Ascending aorta (tissue), 2 donors: Measurements from ENCODE around the gene SMARCD1. TPM values are rescaled to one million over a fixed set of nuclear protein-coding genes. Genes with fewer than 3 reads are reported as not detected.

ENCODE experiments used
- DNase-seq, 2 donors: peaks; one replicate each; pipeline ENCODE4 v3.0.0-alpha.2; 2019; ENCODE audit warnings: low spot score in 2 of 2
- H3K27ac ChIP-seq, 2 donors: fragments of 200-600 bp; sonication (generic); one replicate each; pipeline ENCODE4 v1.5.1; 2016 to 2017; ENCODE audit warnings: mild to moderate bottlenecking in 1 of 2
- H3K27me3 ChIP-seq: fragments of 200-600 bp; sonication (generic); one replicate; pipeline ENCODE4 v1.5.1; 2017
- H3K36me3 ChIP-seq, 2 donors: fragments of 200-600 bp; sonication (generic); one replicate each; pipeline ENCODE4 v1.5.1; 2016
- H3K4me1 ChIP-seq, 2 donors: fragments of 200-600 bp; sonication (generic); one replicate each; pipeline ENCODE4 v1.5.1; 2016 to 2017; ENCODE audit warnings: mild to moderate bottlenecking in 1 of 2
- H3K4me3 ChIP-seq, 2 donors: fragments of 200-600 bp; sonication (generic); one replicate each; pipeline ENCODE4 v1.5.1; 2016 to 2017; ENCODE audit warnings: mild to moderate bottlenecking in 1 of 2
- H3K9me3 ChIP-seq, 2 donors: fragments of 200-600 bp; sonication (generic); one replicate each; pipeline ENCODE4 v1.5.1; 2016
- intact Hi-C: fragments of 100-400 bp; cut with DNase I; formaldehyde crosslinking; loops from one replicate; pipeline ENCODE4 v1.15.1; 2023
- total RNA-seq: library from RNA; depleted of rRNA; stranded (reverse); fragments of >200 nt; gene quantifications from one replicate; pipeline ENCODE4 v1.1.0, GENCODE V29; 2016
- TF ChIP-seq, protein P1 (sequence below), 3 experiments: fragments of 200-600 bp in 2 of 3; fragments of 450-650 bp in 1 of 3; sonication (generic) in 2 of 3; IDR thresholded peaks; one replicate each; pipeline ENCODE4 v1.5.1; 2016 to 2019; ENCODE audit warnings: antibody characterized with exemption in 3 of 3, mild to moderate bottlenecking in 1 of 3, moderate library complexity in 1 of 3

SMARCD1 gene
- total RNA-seq, 1 donor from 2014 or later: 277 TPM

DNA sequence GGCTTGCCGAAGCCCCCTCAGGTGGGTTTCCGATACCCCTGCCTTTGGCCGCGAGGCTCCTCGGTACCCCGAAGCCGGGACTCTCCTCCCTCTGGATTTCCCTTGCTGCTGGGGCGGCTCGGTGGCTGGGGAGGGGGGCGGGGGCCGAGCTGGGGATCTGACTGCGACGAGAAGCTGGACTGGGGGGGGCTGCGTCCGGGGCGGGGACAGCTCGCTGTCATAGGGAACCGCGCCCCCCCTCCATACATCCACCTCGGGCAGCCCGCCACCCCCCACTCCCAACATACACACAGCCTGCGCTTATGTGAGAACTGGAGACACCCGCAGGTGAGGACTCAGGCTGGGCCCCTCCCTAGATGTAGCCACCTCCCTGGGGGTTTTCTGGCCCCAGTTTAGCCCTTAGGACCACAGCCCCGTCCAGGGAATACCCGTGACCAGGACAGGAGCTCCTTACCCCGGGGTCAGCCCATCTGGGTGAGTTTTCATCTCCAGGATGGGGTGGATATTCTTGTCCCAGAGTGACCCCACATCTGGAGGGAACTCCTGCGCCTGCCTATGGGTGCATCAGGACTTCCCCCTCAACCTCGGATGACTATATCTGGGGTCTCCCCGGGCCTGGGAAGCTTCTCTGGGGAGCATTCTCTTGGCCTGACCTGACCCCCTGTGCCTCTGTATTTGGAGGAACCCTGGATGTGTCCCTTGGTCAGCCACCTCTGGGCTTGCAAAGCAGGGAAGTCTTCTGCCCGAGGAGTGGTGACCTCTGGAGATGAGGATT, 27.1 kb upstream of the SMARCD1 start:
- DNase-seq: no peak
- no peaks in the 10 kb centered on the region for H3K36me3 ChIP-seq
- intact Hi-C loops: loop anchor here (2.0 to 5.0 kb wide), 3 partner anchors 91 to 281 kb away; no protein-coding TSS in a partner anchor
- no peaks in the 10 kb centered on the region for H3K9me3 ChIP-seq
- TF ChIP-seq, protein P1, sequence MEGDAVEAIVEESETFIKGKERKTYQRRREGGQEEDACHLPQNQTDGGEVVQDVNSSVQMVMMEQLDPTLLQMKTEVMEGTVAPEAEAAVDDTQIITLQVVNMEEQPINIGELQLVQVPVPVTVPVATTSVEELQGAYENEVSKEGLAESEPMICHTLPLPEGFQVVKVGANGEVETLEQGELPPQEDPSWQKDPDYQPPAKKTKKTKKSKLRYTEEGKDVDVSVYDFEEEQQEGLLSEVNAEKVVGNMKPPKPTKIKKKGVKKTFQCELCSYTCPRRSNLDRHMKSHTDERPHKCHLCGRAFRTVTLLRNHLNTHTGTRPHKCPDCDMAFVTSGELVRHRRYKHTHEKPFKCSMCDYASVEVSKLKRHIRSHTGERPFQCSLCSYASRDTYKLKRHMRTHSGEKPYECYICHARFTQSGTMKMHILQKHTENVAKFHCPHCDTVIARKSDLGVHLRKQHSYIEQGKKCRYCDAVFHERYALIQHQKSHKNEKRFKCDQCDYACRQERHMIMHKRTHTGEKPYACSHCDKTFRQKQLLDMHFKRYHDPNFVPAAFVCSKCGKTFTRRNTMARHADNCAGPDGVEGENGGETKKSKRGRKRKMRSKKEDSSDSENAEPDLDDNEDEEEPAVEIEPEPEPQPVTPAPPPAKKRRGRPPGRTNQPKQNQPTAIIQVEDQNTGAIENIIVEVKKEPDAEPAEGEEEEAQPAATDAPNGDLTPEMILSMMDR (IDR thresholded peaks at IDR 0.05): no peak
- H3K4me3 ChIP-seq: peak overlapping the region; percentile 56 to 73
- H3K27ac ChIP-seq: no peak overlapping the region
- peaks cover 2 to 5% of the 10 kb centered on the region in 2 donors for H3K4me1 ChIP-seq
- no peaks in the 10 kb centered on the region for H3K27me3 ChIP-seq

DNA sequence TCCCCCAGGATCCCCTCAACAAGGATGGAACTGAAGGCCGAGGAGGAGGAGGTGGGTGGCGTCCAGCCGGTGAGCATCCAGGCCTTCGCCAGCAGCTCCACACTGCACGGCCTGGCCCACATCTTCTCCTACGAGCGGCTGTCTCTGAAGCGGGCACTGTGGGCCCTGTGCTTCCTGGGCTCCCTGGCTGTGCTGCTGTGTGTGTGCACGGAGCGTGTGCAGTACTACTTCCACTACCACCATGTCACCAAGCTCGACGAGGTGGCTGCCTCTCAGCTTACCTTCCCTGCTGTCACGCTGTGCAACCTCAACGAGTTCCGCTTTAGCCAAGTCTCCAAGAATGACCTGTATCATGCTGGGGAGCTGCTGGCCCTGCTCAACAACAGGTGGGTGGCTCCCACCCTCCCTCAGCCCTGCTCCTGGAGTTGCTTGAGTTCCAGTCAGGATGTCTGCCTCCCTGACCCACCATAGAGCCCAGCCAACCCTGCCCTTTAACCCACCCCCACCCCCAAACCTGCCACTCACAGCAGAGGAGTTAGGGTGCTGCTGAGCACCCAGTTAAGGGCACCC, 26.3 kb upstream of the SMARCD1 start:
- Histone ChIP-seq H3K4me1 (peaks cover 2 to 5% of the 10 kb centered on the region in 2 donors), H3K27ac (no peak overlapping the region), H3K4me3 (no peak overlapping the region), H3K36me3 (no peaks in the 10 kb centered on the region), H3K27me3 (no peaks in the 10 kb centered on the region), H3K9me3 (no peaks in the 10 kb centered on the region)
- no peak for DNase-seq
- intact Hi-C loops: loop anchor here (5.0 kb wide), 2 partner anchors 192 to 282 kb away; no protein-coding TSS in a partner anchor
- TF ChIP-seq, protein P1 (IDR thresholded peaks at IDR 0.05): no peak

DNA sequence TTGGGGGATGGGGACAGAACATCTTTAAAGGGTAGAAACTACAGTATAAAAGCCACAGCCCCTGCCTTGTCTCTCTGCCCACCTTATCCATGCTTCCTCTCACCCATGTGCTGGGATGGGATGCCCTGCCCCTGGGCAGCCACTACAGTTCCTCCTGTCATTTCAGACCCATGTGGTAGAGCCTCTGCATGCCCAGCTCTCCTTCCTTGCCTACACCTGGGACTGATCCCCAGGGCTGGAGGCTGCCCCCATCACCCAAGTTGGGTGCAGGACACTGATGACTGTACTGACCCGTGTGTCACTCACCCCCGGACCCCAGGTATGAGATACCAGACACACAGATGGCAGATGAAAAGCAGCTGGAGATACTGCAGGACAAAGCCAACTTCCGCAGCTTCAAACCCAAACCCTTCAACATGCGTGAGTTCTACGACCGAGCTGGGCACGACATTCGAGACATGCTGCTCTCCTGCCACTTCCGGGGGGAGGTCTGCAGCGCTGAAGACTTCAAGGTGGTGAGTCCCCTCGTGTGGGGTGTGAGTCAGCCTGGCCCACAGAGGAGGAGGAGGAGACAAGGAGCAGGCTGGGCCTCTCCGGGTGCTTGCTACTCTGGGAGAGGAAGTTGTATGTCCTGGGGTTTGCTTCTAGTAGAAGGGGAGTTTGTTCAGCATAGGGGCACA, 25.6 kb upstream of the SMARCD1 start:
- DNase-seq: no peak
- no peak overlapping the region for H3K27ac ChIP-seq
- no peaks in the 10 kb centered on the region for H3K36me3 ChIP-seq
- no peaks in the 10 kb centered on the region for H3K9me3 ChIP-seq
- H3K4me1 ChIP-seq: peaks cover 2 to 5% of the 10 kb centered on the region in 2 donors
- TF ChIP-seq, protein P1 (IDR thresholded peaks at IDR 0.05): no peak
- intact Hi-C loops: loop anchor here (5.0 kb wide), 2 partner anchors 192 to 282 kb away; no protein-coding TSS in a partner anchor
- no peak overlapping the region for H3K4me3 ChIP-seq
- H3K27me3 ChIP-seq: no peaks in the 10 kb centered on the region

- no peaks in the 10 kb centered on the region for H3K27me3 ChIP-seq
- intact Hi-C loops: no loop called here
- no peak overlapping the region for H3K27ac ChIP-seq
- DNase-seq: no peak
- TF ChIP-seq, protein P1 (IDR thresholded peaks at IDR 0.05): no peak
- H3K4me1 ChIP-seq: peaks cover 2 to 5% of the 10 kb centered on the region in 2 donors
- no peak overlapping the region for H3K4me3 ChIP-seq
- no peaks in the 10 kb centered on the region for H3K36me3 ChIP-seq
- no peaks in the 10 kb centered on the region for H3K9me3 ChIP-seq
Observed at GRCh38 chr12:50060120-50060468, 25.0 kb upstream of the SMARCD1 start.

DNA sequence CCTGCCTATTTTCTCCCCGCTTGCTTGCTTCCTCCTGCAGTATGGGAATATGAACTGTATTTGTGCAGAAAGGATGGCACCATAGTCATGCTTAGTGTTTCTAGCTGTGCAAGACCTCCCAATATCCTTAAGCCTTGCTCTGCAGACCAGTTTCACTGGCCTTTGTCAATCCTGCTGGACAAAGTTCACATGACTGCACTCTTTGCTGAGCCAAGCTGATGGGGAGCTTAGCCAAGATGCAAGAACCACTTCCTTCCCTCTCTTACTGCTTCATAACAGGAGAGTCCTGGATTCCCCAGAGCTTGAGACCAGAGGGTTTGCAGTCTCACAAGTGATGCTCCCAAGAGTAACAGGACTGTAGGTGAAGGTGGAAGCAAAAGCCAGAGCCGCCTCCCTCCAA, 24.0 kb upstream of the SMARCD1 start:
- no peaks in the 10 kb centered on the region for H3K9me3 ChIP-seq
- no peak overlapping the region for H3K4me3 ChIP-seq
- no peaks in the 10 kb centered on the region for H3K27me3 ChIP-seq
- no peaks in the 10 kb centered on the region for H3K36me3 ChIP-seq
- DNase-seq: no peak
- TF ChIP-seq, protein P1 (IDR thresholded peaks at IDR 0.05): no peak
- peaks cover 2 to 5% of the 10 kb centered on the region in 2 donors for H3K4me1 ChIP-seq
- H3K27ac ChIP-seq: no peak overlapping the region
- intact Hi-C loops: no loop called here
